Ectodermal cell (in vitro differentiated cells): ENCODE measurements around the gene VIT.

Experiments
- H3K27ac ChIP-seq: 2 replicates; pipeline ENCODE4 v1.7.0; 2013; ENCODE audit warnings: mild to moderate bottlenecking, low read depth, low read length; ENCODE audit not compliant: insufficient read depth, poor library complexity, severe bottlenecking
- H3K27me3 ChIP-seq: 2 replicates; pipeline ENCODE4 v1.7.0; 2013; ENCODE audit warnings: mild to moderate bottlenecking, low read length; ENCODE audit not compliant: insufficient read depth, control insufficient read depth, poor library complexity, severe bottlenecking
- H3K36me3 ChIP-seq: one replicate; pipeline ENCODE4 v1.7.0; 2013; ENCODE audit warnings: low read length; ENCODE audit not compliant: control insufficient read depth, insufficient read depth
- H3K4me1 ChIP-seq: one replicate; pipeline ENCODE4 v1.7.0; 2013; ENCODE audit warnings: low read length; ENCODE audit not compliant: control insufficient read depth, insufficient read depth
- H3K4me3 ChIP-seq: 2 replicates; pipeline ENCODE4 v1.7.0; 2013; ENCODE audit warnings: low read depth, low read length, control low read depth; ENCODE audit not compliant: insufficient read depth
- H3K9me3 ChIP-seq: 2 replicates; pipeline ENCODE4 v1.7.0; 2013; ENCODE audit warnings: mild to moderate bottlenecking, low read length, moderate library complexity; ENCODE audit not compliant: control insufficient read depth
- WGBS, 2 experiments: methylation state at CpG; one replicate each; pipeline ENCODE4 v1.1.7; 2013; ENCODE audit warnings: missing lambda C conversion rate in 2 of 2; 5-methylcytosine and 5-hydroxymethylcytosine counted together

VIT gene

DNA sequence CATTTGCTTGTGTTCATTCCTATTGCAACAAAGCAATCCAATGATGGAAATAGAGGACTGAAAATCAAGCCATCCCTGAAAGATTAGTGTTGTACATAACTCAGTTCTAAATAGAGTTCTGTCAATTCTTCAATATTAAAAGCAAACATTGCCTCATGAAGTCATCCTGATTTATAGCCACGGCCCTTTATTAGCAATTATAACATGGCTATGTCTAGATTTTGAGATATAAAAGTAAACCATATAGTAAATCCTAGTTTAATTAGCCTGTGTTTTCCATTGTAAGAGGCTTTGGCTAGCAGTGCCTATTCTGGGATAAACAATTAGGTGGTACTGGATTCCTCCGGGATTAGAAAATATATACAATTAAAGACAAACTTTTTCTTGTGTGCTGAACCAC, 33.2 kb upstream of the VIT start:
- Histone ChIP-seq H3K4me3 (no peak overlapping the region), H3K9me3 (no peaks in the 10 kb centered on the region), H3K36me3 (no peaks in the 10 kb centered on the region), H3K27ac (no peak overlapping the region), H3K4me1 (no peaks in the 10 kb centered on the region), H3K27me3 (no peaks in the 10 kb centered on the region)
- 100% methylated on average over 1 of the region's 2 CpGs for WGBS, 2 experiments

DNA sequence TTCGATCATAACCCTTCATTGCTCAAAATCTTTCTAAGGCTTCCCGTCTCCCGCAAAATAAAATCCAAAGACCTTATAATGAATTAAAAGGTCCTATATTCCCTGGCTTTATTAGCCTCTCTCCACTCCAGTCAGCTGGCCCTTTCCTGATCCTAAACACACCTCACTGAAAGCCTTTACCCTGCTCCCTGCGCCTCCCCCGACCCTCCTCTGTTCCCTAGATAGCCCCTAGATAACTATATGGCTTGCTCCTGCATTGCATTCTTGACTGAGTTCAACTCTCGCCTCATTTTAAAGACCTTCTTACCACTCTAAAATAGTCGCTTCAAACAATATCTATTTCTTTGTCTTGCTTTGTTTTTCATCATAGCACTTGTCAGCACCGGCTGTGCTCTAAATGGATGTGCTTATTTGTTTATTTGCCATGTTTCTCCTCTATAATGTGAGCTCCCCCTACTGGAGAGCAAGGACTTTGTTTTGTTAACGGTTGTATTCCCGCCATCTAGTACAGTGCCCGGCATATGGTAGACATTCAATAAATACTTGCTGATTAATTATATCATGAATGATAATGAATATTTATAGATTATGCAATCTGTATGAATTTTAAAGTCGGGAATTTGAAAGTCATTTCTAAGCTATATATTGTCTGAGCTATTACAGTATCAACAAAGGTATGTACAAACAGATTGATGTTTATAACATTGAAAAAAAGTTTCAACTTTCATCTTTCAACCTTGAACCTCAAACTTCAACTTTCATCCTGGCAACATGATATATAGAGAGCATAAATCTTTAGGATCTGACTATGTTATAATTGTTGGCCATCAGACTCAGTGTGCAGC, 32.4 kb upstream of the VIT start:
- Histone ChIP-seq H3K27ac (no peak overlapping the region), H3K27me3 (no peaks in the 10 kb centered on the region), H3K36me3 (no peaks in the 10 kb centered on the region), H3K9me3 (no peaks in the 10 kb centered on the region), H3K4me1 (no peaks in the 10 kb centered on the region), H3K4me3 (no peak overlapping the region)
- WGBS, 2 experiments = 55 to 57% methylated on average over 8 to 10 of the region's 12 CpGs

DNA sequence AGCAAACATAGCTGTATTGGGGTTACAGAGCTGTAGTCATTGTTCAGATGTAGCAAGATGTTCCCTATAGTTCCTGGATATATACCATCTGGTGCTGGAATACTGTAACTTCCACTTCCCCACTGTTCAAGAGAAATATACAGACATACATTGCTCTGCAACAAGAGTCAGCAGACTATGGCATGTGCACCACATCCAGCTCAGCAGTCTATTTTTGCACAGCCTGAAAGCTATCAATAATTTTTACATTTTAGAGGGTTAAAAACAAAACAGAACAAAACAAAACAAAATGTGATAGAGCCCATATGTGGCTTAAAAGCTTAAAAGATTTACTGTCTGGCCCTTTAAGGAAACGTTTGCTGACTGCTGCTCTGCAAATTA, 31.8 kb upstream of the VIT start:
- Histone ChIP-seq H3K9me3 (no peaks in the 10 kb centered on the region), H3K4me3 (no peak overlapping the region), H3K36me3 (no peaks in the 10 kb centered on the region), H3K27me3 (no peaks in the 10 kb centered on the region), H3K27ac (no peak overlapping the region), H3K4me1 (no peaks in the 10 kb centered on the region)
- 71 to 86% methylated on average over 1 of the region's 1 CpG for WGBS, 2 experiments

DNA sequence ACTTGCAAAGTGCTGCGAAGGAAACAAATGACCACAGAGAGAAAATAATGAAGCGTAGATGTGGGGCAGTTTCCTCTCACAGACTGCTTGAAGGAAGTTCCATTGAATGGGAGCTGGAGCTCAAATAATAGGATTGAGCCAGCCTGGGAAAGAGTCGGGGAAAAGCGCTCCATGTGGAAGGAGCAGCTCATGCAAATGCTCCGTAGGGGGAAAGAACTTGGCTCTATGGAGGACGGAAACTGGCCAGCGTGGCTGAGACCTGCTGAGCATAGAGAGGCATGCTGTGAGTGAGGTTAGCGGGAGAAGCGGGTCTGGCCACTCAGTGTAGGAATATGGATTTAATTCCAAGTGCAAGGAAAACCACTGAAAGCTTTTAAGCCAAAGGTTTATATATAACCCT, 28.6 kb upstream of the VIT start:
- 33 to 34% methylated on average over 9 of the region's 9 CpGs for WGBS, 2 experiments
- no peaks in the 10 kb centered on the region for H3K36me3 ChIP-seq
- no peaks in the 10 kb centered on the region for H3K9me3 ChIP-seq
- no peaks in the 10 kb centered on the region for H3K4me1 ChIP-seq
- H3K4me3 ChIP-seq = no peak overlapping the region
- H3K27ac ChIP-seq = no peak overlapping the region
- no peaks in the 10 kb centered on the region for H3K27me3 ChIP-seq

DNA sequence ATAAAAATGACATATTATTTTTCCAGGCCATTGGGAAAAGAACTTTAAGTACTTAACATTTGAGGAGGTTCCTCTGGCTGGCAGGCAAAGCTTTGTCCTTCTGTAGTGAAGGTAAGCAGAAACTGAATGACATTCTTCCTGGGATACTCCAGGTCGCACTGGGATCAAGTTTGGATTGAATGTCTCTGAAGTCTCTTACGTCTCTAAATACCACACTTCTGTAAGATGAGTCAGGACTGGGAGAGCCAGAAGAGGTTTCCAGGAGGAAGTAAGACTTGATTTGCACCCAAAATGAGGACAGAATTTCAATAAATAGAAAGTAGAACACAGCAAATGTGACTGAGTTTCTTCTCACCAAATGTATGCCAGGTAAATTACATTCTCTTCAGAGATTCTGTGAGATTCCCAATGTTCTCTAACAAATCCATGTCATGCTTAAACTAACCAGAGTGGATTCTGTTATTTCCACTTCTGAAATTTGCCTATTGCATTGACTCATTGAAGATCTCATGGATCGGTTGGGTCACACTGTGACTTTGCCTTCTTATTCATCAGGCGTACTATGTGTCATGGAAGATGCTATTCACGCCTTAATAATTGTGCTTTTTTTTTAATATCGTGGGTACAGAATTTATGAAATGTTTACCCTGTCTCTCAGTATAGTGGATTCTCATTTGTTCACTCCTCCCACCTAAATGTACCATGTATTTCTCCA, 25.5 kb upstream of the VIT start:
- WGBS, 2 experiments = 78 to 93% methylated on average over 4 to 6 of the region's 6 CpGs

DNA sequence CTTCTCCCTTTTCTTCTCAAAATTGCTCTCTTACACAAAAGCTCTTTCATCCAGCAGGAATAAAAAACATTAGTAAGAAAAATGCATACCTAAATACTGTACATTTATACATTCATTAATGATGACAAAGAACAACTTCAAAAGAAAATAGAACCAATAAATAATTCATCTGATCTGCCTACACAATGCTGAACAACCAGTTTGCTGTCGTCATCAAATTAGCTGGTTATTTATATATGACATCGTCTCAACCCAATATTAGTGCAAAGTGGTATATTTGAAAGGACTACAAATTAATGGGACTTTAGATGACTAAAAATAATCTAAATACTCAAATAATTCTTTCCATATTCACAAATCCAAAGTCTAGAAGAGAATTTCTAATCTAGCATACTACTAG, 24.8 kb upstream of the VIT start:
- no peak overlapping the region for H3K27ac ChIP-seq
- H3K4me1 ChIP-seq = no peaks in the 10 kb centered on the region
- H3K27me3 ChIP-seq = no peaks in the 10 kb centered on the region

More for the DNA sequence above, 25.5 kb upstream of the VIT start:
- H3K27me3 ChIP-seq = no peaks in the 10 kb centered on the region
- H3K4me1 ChIP-seq = no peaks in the 10 kb centered on the region
- no peak overlapping the region for H3K4me3 ChIP-seq
- no peaks in the 10 kb centered on the region for H3K9me3 ChIP-seq
- no peaks in the 10 kb centered on the region for H3K36me3 ChIP-seq
- H3K27ac ChIP-seq = no peak overlapping the region

DNA sequence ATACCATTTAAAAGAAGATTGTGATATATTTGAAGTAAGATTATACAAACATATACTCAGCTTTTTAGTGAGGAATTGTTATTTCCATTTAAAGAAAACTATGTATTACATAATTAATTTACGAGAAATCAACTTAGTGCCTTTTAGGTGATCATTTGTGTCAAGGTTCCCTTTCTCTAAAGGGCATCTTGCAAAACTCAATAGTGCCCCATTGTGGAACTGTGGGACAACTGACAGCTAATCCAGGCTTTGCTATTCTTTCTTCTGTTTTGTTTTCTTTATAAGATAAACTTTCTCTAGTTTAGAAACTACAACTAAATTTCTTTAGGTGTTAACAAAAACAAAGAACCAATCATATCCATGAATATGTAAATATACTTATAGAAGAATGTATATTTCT, 24.3 kb upstream of the VIT start:
- Histone ChIP-seq H3K27me3 (no peaks in the 10 kb centered on the region), H3K9me3 (no peaks in the 10 kb centered on the region), H3K36me3 (no peaks in the 10 kb centered on the region), H3K27ac (no peak overlapping the region), H3K4me3 (no peak overlapping the region), H3K4me1 (no peaks in the 10 kb centered on the region)
- WGBS, 2 experiments = 79 to 100% methylated on average over 1 of the region's 1 CpG

More for the DNA sequence above, 24.8 kb upstream of the VIT start:
- WGBS, 2 experiments = 89% methylated on average over 2 of the region's 2 CpGs; no CpG with 5 or more reads in 1 of the 2 experiments
- Histone ChIP-seq H3K9me3 (no peaks in the 10 kb centered on the region), H3K36me3 (no peaks in the 10 kb centered on the region), H3K4me3 (no peak overlapping the region)

DNA sequence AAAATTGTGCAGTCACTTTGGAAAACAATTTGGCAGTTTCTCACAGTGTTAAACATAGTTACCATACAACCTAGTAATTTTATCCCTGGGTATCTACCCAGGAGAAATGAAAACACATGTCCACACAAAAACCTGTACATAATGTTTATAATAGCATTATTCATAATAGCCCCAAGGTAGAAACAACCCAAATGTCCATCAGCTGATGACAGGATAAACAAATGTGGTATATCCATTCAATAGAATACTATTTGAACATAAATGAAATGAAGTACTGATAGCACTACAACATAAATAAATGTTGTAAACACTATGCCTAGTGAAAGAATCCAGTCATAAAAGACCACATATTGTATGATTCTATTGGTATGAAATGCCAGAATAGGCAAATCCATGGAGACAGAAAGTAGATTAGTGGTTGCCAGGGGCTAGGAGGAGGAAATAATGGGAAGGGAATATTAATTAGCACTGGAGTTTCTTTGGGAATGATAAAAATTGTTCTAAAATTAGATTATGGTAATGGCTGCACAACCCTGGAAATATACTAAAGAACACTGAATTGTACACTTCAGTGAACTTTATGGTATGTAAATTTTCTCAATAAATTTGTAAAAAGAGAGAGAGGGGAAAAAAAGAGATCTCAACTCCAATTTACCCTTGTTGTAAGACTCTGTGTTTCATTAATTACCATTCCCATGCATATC, 20.8 kb upstream of the VIT start:
- H3K9me3 ChIP-seq = no peaks in the 10 kb centered on the region
- no peaks in the 10 kb centered on the region for H3K27me3 ChIP-seq
- no peaks in the 10 kb centered on the region for H3K4me1 ChIP-seq
- no peak overlapping the region for H3K27ac ChIP-seq
- no peak overlapping the region for H3K4me3 ChIP-seq
- H3K36me3 ChIP-seq = no peaks in the 10 kb centered on the region

DNA sequence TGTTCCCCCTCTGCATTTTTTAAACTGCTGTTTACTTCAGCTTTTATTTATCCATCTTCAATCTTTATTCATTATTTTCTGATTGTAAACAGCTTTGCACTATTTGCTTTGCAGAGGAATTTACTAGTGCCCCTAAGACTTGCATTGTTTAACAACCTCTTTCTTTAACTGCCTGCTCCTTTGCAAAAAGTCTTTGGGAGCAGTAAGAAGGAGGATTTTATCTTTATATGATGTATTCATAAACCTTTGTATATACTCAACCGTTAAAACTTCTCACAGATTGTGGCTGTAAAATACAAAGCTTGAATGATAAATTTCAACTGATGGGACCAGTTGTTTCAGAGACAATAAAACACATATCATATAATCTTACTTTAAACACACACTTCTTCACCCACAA, 20.1 kb upstream of the VIT start:
- no peaks in the 10 kb centered on the region for H3K9me3 ChIP-seq
- H3K4me1 ChIP-seq = no peaks in the 10 kb centered on the region
- WGBS, 2 experiments = 100% methylated on average over 1 of the region's 1 CpG; no CpG with 5 or more reads in 1 of the 2 experiments
- H3K36me3 ChIP-seq = no peaks in the 10 kb centered on the region
- H3K27ac ChIP-seq = no peak overlapping the region
- H3K4me3 ChIP-seq = no peak overlapping the region
- no peaks in the 10 kb centered on the region for H3K27me3 ChIP-seq

DNA sequence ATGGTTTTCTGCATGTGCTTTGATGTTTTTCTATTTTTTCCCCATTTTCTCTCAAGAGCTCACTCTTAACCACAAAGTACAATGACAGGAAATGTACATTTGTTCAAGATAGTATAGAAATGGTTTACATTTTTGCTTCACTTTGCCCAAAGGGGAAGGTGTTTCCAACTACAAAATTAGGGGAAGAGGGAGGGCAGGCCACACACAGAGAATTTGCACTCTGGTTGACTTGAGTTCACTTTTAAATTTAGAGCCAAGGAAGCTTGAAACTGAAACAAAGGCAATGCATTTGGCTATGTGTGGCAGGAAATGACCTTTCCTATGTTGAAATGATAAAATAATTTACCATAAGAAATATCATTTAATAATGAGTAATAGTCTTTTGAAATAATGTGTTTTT, 19.1 kb upstream of the VIT start:
- H3K36me3 ChIP-seq = no peaks in the 10 kb centered on the region
- H3K27ac ChIP-seq = no peak overlapping the region
- no peak overlapping the region for H3K4me3 ChIP-seq
- no peaks in the 10 kb centered on the region for H3K27me3 ChIP-seq
- no peaks in the 10 kb centered on the region for H3K9me3 ChIP-seq
- no peaks in the 10 kb centered on the region for H3K4me1 ChIP-seq
